ENCODE measurements around the gene TRAPPC3. TPM values are rescaled to one million over a fixed set of nuclear protein-coding genes. Genes with fewer than 3 reads are reported as not detected.
A peak's percentile ranks its signal among the peaks of the same experiment; 100 is the strongest.
"Not testable (repeated sequence)": the region's sequence is repeated elsewhere in the genome, so short reads cannot be mapped to it uniquely, and the experiment has no call there.

Gene TRAPPC3
- polyA plus RNA-seq, 4 donors, result 48.9 to 70.2 (median 61.2) TPM

- no peak for DNase-seq (ENCODE audit: low read depth in 4 of 4, low spot score in 3 of 4)
These were observed 17.9 kb upstream of the TRAPPC3 start for GRCh38 chr1:36166938-36167905.

GRCh38 chr1:36166136-36166535 is 16.9 kb upstream of the TRAPPC3 start:
- no peak for DNase-seq (ENCODE audit: low read depth in 4 of 4, low spot score in 3 of 4)

GRCh38 chr1:36165145-36165544 is 15.9 kb upstream of the TRAPPC3 start:
- DNase-seq (ENCODE audit: low read depth in 4 of 4, low spot score in 3 of 4), result no peak

GRCh38 chr1:36164361-36164760 is 15.1 kb upstream of the TRAPPC3 start:
- no peak for DNase-seq (ENCODE audit: low read depth in 4 of 4, low spot score in 3 of 4)

- DNase-seq (ENCODE audit: low read depth in 4 of 4, low spot score in 3 of 4), result no peak
These were observed 14.1 kb upstream of the TRAPPC3 start for GRCh38 chr1:36163426-36163825.

GRCh38 chr1:36162680-36163239 is 13.5 kb upstream of the TRAPPC3 start:
- DNase-seq (ENCODE audit: low read depth in 4 of 4, low spot score in 3 of 4), result no peak

GRCh38 chr1:36161641-36162531 is 12.6 kb upstream of the TRAPPC3 start:
- no peak for DNase-seq (ENCODE audit: low read depth in 4 of 4, low spot score in 3 of 4)

- no peak for DNase-seq (ENCODE audit: low read depth in 4 of 4, low spot score in 3 of 4)
These were observed 11.7 kb upstream of the TRAPPC3 start for GRCh38 chr1:36160949-36161485.

GRCh38 chr1:36160388-36160948 is 11.2 kb upstream of the TRAPPC3 start:
- no peak for DNase-seq (ENCODE audit: low read depth in 4 of 4, low spot score in 3 of 4)

GRCh38 chr1:36159614-36160387 is 10.5 kb upstream of the TRAPPC3 start:
- DNase-seq (ENCODE audit: low read depth in 4 of 4, low spot score in 3 of 4), result no peak

GRCh38 chr1:36158827-36159252 is 9.6 kb upstream of the TRAPPC3 start:
- DNase-seq (ENCODE audit: low read depth in 4 of 4, low spot score in 3 of 4), result not testable (repeated sequence)

GRCh38 chr1:36157973-36158826 is 8.9 kb upstream of the TRAPPC3 start:
- no peak for DNase-seq (ENCODE audit: low read depth in 4 of 4, low spot score in 3 of 4)

- no peak for DNase-seq (ENCODE audit: low read depth in 4 of 4, low spot score in 3 of 4)
These were observed 8.0 kb upstream of the TRAPPC3 start for GRCh38 chr1:36157115-36157903.

GRCh38 chr1:36156329-36157114 is 7.2 kb upstream of the TRAPPC3 start:
- peak in 2 of 4 donors; percentile 64 to 65 for DNase-seq (ENCODE audit: low read depth in 4 of 4, low spot score in 3 of 4)

- DNase-seq (ENCODE audit: low read depth in 4 of 4, low spot score in 3 of 4), result peak in 2 of 4 donors; percentile 60 to 62
These were observed 6.4 kb upstream of the TRAPPC3 start, which contains the start of gene MAP7D1 for GRCh38 chr1:36155408-36156328. MAP7D1 (plus strand) TSS chr1:36156160; CDS start chr1:36156418, 258 bp downstream.

Measured in left renal pelvis (tissue), 4 donors.